ENCODE results near the gene GNS. TPM values are rescaled to one million over a fixed set of nuclear protein-coding genes. Genes with fewer than 3 reads are reported as not detected.

Gene GNS
- total RNA-seq, 1 experiment from 2014 or later, result 26.0 TPM

DNA sequence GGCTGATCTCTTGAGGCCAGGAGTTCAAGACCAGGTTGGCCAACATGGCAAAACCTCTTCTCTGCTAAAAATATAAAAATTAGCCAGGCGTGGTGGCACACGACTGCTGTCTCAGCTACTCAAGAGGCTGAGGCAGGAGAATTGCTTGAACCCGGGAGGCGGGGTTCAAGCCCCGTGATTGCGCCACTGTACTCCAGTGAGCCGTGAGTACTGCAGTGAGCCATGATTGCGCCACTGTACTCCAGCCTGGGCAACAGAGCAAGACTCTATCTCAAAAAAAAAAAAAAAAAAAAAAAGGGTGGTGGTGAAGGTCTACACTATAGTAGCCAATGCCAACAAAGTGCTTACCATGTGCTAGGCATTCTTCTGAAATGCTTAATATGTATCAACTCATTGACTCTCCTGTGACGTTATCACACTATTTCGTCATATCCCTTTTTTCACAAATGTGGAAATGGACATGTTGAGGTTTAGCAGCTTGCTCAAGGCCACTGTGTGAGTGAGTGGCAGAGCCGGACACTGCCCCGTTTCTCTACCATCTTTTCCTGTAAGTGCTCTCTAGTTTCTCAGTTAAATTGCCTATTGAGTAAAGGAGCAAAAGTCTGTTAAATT is 59.6 kb downstream of the GNS start:
- no peak overlapping the region for H4K5ac ChIP-seq (ENCODE audit: insufficient read length, low read depth, low read length)
- no peak overlapping the region for H2BK120ac ChIP-seq (ENCODE audit: low read depth, low read length, poor library complexity, severe bottlenecking)
- WGBS (ENCODE audit: extremely low coverage, insufficient read length, low lambda C conversion rate), result no CpG with 5 or more reads among the region's 12 CpGs
- H2BK12ac ChIP-seq (ENCODE audit: insufficient read length, low read depth, low read length), result no peak overlapping the region
- H2AFZ ChIP-seq (ENCODE audit: low read length), result no peak overlapping the region
- H3T11ph ChIP-seq (ENCODE audit: low read length), result no peak overlapping the region
- H3K4me2 ChIP-seq (ENCODE audit: insufficient read depth, insufficient read length, low read length), result no peak overlapping the region
- no peak overlapping the region for H3K27ac Mint-ChIP-seq
- H3K4me3 Mint-ChIP-seq, result no peak overlapping the region
- H3K36me3 Mint-ChIP-seq (ENCODE audit: insufficient read depth in 1 of 3, low read depth in 3 of 3), result peaks cover 0 to 17% (median 7%) of the 10 kb centered on the region in 3 experiments; a peak in 5 of 7 replicates
- no peak for DNase-seq
- H4K20me1 ChIP-seq (ENCODE audit: control insufficient read depth, insufficient read depth, insufficient read length), result no peaks in the 10 kb centered on the region
- TF ChIP-seq, protein P1, sequence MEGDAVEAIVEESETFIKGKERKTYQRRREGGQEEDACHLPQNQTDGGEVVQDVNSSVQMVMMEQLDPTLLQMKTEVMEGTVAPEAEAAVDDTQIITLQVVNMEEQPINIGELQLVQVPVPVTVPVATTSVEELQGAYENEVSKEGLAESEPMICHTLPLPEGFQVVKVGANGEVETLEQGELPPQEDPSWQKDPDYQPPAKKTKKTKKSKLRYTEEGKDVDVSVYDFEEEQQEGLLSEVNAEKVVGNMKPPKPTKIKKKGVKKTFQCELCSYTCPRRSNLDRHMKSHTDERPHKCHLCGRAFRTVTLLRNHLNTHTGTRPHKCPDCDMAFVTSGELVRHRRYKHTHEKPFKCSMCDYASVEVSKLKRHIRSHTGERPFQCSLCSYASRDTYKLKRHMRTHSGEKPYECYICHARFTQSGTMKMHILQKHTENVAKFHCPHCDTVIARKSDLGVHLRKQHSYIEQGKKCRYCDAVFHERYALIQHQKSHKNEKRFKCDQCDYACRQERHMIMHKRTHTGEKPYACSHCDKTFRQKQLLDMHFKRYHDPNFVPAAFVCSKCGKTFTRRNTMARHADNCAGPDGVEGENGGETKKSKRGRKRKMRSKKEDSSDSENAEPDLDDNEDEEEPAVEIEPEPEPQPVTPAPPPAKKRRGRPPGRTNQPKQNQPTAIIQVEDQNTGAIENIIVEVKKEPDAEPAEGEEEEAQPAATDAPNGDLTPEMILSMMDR (conservative IDR thresholded peaks at IDR 0.05), result no peak
- no peak overlapping the region for H3K4ac ChIP-seq (ENCODE audit: low read depth, low read length)
- no peak overlapping the region for H2BK15ac ChIP-seq (ENCODE audit: low read depth, low read length)
- no peak overlapping the region for H3K14ac ChIP-seq (ENCODE audit: insufficient read depth, low read length)
- H3K9me3 Mint-ChIP-seq, result no peaks in the 10 kb centered on the region
- no peaks in the 10 kb centered on the region; the same call in 1 of the 2 replicates for H3K27me3 Mint-ChIP-seq (ENCODE audit: low read depth)
- H3K79me1 ChIP-seq (ENCODE audit: insufficient read depth, low read depth, low read length, poor library complexity, severe bottlenecking), result no peaks in the 10 kb centered on the region
- H2AK5ac ChIP-seq (ENCODE audit: insufficient read length, low read length), result no peak overlapping the region
- no peaks in the 10 kb centered on the region for H3K23me2 ChIP-seq (ENCODE audit: insufficient read length, low read depth, low read length, poor library complexity, severe bottlenecking)
- H3K23ac ChIP-seq (ENCODE audit: insufficient read length, low read depth, low read length), result no peak overlapping the region
- no peaks in the 10 kb centered on the region for H3K9me3 ChIP-seq (ENCODE audit: control insufficient read depth, low read depth, low read length)
- H3K27ac ChIP-seq (ENCODE audit: insufficient read length, low read depth, low read length), result no peak overlapping the region
- H3K27me3 ChIP-seq (ENCODE audit: insufficient read depth, low read length), result no peaks in the 10 kb centered on the region
- no peak overlapping the region for H2BK20ac ChIP-seq (ENCODE audit: low read depth, low read length, poor library complexity, severe bottlenecking)
- no peaks in the 10 kb centered on the region for H3K4me1 ChIP-seq (ENCODE audit: insufficient read depth, low read length)
- H3K18ac ChIP-seq (ENCODE audit: insufficient read length, low read depth, low read length), result no peak overlapping the region
- H4K91ac ChIP-seq (ENCODE audit: insufficient read length, low read depth, low read length), result no peak overlapping the region
- no peaks in the 10 kb centered on the region for H3K79me2 ChIP-seq (ENCODE audit: insufficient read depth, low read length)
- no peak overlapping the region for H3K56ac ChIP-seq (ENCODE audit: insufficient read length, low read depth, low read length)
- no peak overlapping the region for H3K9ac ChIP-seq (ENCODE audit: extremely low read depth, insufficient read length, low read length)
- no peak overlapping the region for H2BK5ac ChIP-seq (ENCODE audit: insufficient read length, low read length)
- no peak overlapping the region for H4K8ac ChIP-seq (replicated peaks; ENCODE audit: insufficient read length, low read depth, low read length)
- peaks cover 12 to 27% of the 10 kb centered on the region in 2 experiments for H3K4me1 Mint-ChIP-seq
